ENCODE data around the gene RAB11FIP4. TPM values are rescaled to one million over a fixed set of nuclear protein-coding genes. Genes with fewer than 3 reads are reported as not detected.
A peak's percentile ranks its signal among the peaks of the same experiment; 100 is the strongest.

RAB11FIP4 gene
- total RNA-seq, 1 donor: 15.1 TPM

- DNase-seq (ENCODE audit: low read depth in 2 of 3, low spot score in 2 of 3): peak in 2 of 3 donors; percentile 81 to 85
These were observed 103.0 kb downstream of the RAB11FIP4 start for GRCh38 chr17:31494259-31495021.

GRCh38 chr17:31495022-31495885 is 103.8 kb downstream of the RAB11FIP4 start:
- no peak for DNase-seq (ENCODE audit: low read depth in 2 of 3, low spot score in 2 of 3)

- DNase-seq (ENCODE audit: low read depth in 2 of 3, low spot score in 2 of 3): no peak
These were observed 104.6 kb downstream of the RAB11FIP4 start for GRCh38 chr17:31496097-31496496.

GRCh38 chr17:31496601-31497000 is 105.1 kb downstream of the RAB11FIP4 start:
- DNase-seq (ENCODE audit: low read depth in 2 of 3, low spot score in 2 of 3): no peak

GRCh38 chr17:31497431-31497830 is 106.0 kb downstream of the RAB11FIP4 start:
- no peak for DNase-seq (ENCODE audit: low read depth in 2 of 3, low spot score in 2 of 3)

GRCh38 chr17:31497994-31498826 is 106.7 kb downstream of the RAB11FIP4 start:
- no peak for DNase-seq (ENCODE audit: low read depth in 2 of 3, low spot score in 2 of 3)

- no peak for DNase-seq (ENCODE audit: low read depth in 2 of 3, low spot score in 2 of 3)
These were observed 108.5 kb downstream of the RAB11FIP4 start for GRCh38 chr17:31499771-31500554.

- DNase-seq (ENCODE audit: low read depth in 2 of 3, low spot score in 2 of 3): no peak
These were observed 115.0 kb downstream of the RAB11FIP4 start for GRCh38 chr17:31506517-31506916.

- peak in 2 of 3 donors; percentile 68 to 81 for DNase-seq (ENCODE audit: low read depth in 2 of 3, low spot score in 2 of 3)
These were observed 117.0 kb downstream of the RAB11FIP4 start for GRCh38 chr17:31508288-31509094.

GRCh38 chr17:31509095-31509804 is 117.8 kb downstream of the RAB11FIP4 start:
- DNase-seq (ENCODE audit: low read depth in 2 of 3, low spot score in 2 of 3): no peak

- DNase-seq (ENCODE audit: low read depth in 2 of 3, low spot score in 2 of 3): no peak
These were observed 118.3 kb downstream of the RAB11FIP4 start for GRCh38 chr17:31509805-31510177.

GRCh38 chr17:31510308-31511194 is 119.1 kb downstream of the RAB11FIP4 start:
- DNase-seq (ENCODE audit: low read depth in 2 of 3, low spot score in 2 of 3): peak in 1 of 3 donors; percentile 33

- no peak for DNase-seq (ENCODE audit: low read depth in 2 of 3, low spot score in 2 of 3)
These were observed 119.7 kb downstream of the RAB11FIP4 start for GRCh38 chr17:31511195-31511578.

- no peak for DNase-seq (ENCODE audit: low read depth in 2 of 3, low spot score in 2 of 3)
These were observed 120.1 kb downstream of the RAB11FIP4 start for GRCh38 chr17:31511580-31511979.

- DNase-seq (ENCODE audit: low read depth in 2 of 3, low spot score in 2 of 3): no peak
These were observed 120.7 kb downstream of the RAB11FIP4 start for GRCh38 chr17:31512104-31512740.

GRCh38 chr17:31512796-31513195 is 121.3 kb downstream of the RAB11FIP4 start:
- DNase-seq (ENCODE audit: low read depth in 2 of 3, low spot score in 2 of 3): no peak

GRCh38 chr17:31513731-31514427 is 122.4 kb downstream of the RAB11FIP4 start:
- no peak for DNase-seq (ENCODE audit: low read depth in 2 of 3, low spot score in 2 of 3)
